Epithelial cell of esophagus (primary cell): ENCODE measurements around the gene RGPD8.

Experiments used
- DNase-seq: peaks from one replicate; pipeline ENCODE4 v3.0.0; 2010; ENCODE audit warnings: low read depth
- H3K4me3 ChIP-seq: 2 replicates; pipeline ENCODE4 v1.5.1; 2011; ENCODE audit warnings: mild to moderate bottlenecking, low read length, control low read depth
- CTCF ChIP-seq: IDR thresholded peaks from 2 replicates; pipeline ENCODE4 v1.5.1; 2011; ENCODE audit warnings: low read depth, mild to moderate bottlenecking, low read length, control low read depth, inconsistent platforms; ENCODE audit not compliant: insufficient read depth; ENCODE audit errors: missing control alignments

The RGPD8 gene

GRCh38 chr2:112343827-112344585, 89.4 kb downstream of the RGPD8 start:
- peak; percentile 15 for DNase-seq
- no peak for TF ChIP-seq CTCF
- no peak overlapping the region for H3K4me3 ChIP-seq

DNA sequence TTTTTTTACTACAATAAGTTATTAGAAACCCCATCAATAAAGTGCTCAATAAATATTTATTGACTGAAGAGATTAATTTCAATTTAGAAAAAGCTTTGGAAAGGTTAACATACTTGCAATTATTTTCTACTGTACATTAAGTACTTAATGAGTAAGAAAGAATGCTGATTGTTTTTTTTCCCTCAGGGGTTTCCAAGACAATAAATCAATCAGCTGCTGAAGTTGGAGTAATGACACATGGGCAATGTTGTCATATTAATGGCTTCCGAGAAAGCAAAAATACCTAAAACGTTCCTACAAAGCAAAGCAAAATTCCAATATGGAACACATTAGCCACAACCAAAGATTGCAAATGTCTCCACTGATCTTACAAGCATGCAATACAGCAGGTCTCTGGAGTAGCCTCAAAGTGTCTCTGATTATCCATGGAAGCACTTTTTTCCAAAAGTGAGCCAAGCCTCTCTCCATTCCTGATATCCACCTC, 91.3 kb downstream of the RGPD8 start:
- no peak for TF ChIP-seq CTCF
- no peak overlapping the region for H3K4me3 ChIP-seq
- DNase-seq = peak; percentile 57

GRCh38 chr2:112340475-112341267, 92.8 kb downstream of the RGPD8 start:
- no peak overlapping the region for H3K4me3 ChIP-seq
- no peak for TF ChIP-seq CTCF
- DNase-seq = peak; percentile 81

GRCh38 chr2:112339986-112340385, 93.5 kb downstream of the RGPD8 start:
- no peak for DNase-seq
- TF ChIP-seq CTCF = no peak
- H3K4me3 ChIP-seq = no peak overlapping the region

GRCh38 chr2:112335600-112335999, 97.8 kb downstream of the RGPD8 start:
- no peak overlapping the region for H3K4me3 ChIP-seq
- TF ChIP-seq CTCF = no peak
- DNase-seq = no peak

GRCh38 chr2:112332123-112332696, 101.2 kb downstream of the RGPD8 start:
- no peak for DNase-seq
- H3K4me3 ChIP-seq = no peak overlapping the region
- no peak for TF ChIP-seq CTCF
